Neuronal stem cell (in vitro differentiated cells): Measurements from ENCODE around the gene MEGF11.

Experiments
- DNase-seq: peaks from one replicate; pipeline ENCODE4 v3.0.0-alpha.2; 2013; ENCODE audit warnings: low spot score
- H2AFZ ChIP-seq: one replicate; pipeline ENCODE4 v1.6.1; 2013; ENCODE audit warnings: mild to moderate bottlenecking, low read length, inconsistent platforms
- H2AK5ac ChIP-seq: 2 replicates; pipeline ENCODE4 v1.6.1; 2013; ENCODE audit warnings: low read depth, mild to moderate bottlenecking, inconsistent platforms, low read length, moderate library complexity, mixed read lengths
- H2BK120ac ChIP-seq: 2 replicates; pipeline ENCODE4 v1.6.1; 2013; ENCODE audit warnings: low read depth, mild to moderate bottlenecking, inconsistent platforms, low read length, moderate library complexity, mixed read lengths
- H2BK12ac ChIP-seq: one replicate; pipeline ENCODE4 v1.6.1; 2013; ENCODE audit warnings: low read length, inconsistent platforms
- H2BK15ac ChIP-seq: 2 replicates; pipeline ENCODE4 v1.6.1; 2013; ENCODE audit warnings: mild to moderate bottlenecking, low read length, inconsistent platforms, mixed read lengths
- H2BK5ac ChIP-seq: one replicate; pipeline ENCODE4 v1.6.1; 2013; ENCODE audit warnings: inconsistent platforms, mild to moderate bottlenecking, low read length, moderate library complexity
- H3K14ac ChIP-seq: one replicate; pipeline ENCODE4 v1.6.1; 2013; ENCODE audit warnings: low read length, inconsistent platforms
- H3K18ac ChIP-seq: 2 replicates; pipeline ENCODE4 v1.6.1; 2013; ENCODE audit warnings: low read length, inconsistent platforms
- H3K23ac ChIP-seq: 2 replicates; pipeline ENCODE4 v1.6.1; 2013; ENCODE audit warnings: low read depth, mild to moderate bottlenecking, mixed read lengths, low read length, inconsistent platforms; ENCODE audit not compliant: poor library complexity
- H3K27ac ChIP-seq: replicated peaks from 3 replicates; pipeline ENCODE4 v1.5.1; 2013; ENCODE audit warnings: low read length, inconsistent platforms
- H3K27me3 ChIP-seq, 3 experiments: 2 replicates each; pipeline ENCODE4 v1.6.1; 2013; ENCODE audit warnings: low read length in 3 of 3, mild to moderate bottlenecking in 2 of 3, inconsistent platforms in 1 of 3, low read depth in 1 of 3, mixed read lengths in 1 of 3, moderate library complexity in 1 of 3; ENCODE audit not compliant: control insufficient read depth in 3 of 3, insufficient read depth in 3 of 3
- H3K36me3 ChIP-seq, 2 donors: replicated peaks in 1 of 2; 2 replicates each; pipeline ENCODE4 v1.6.1; 2013; ENCODE audit warnings: low read length in 2 of 2; ENCODE audit not compliant: control insufficient read depth in 2 of 2, insufficient read depth in 2 of 2
- H3K4ac ChIP-seq: 2 replicates; pipeline ENCODE4 v1.6.1; 2013; ENCODE audit warnings: inconsistent platforms, mild to moderate bottlenecking, low read length, moderate library complexity
- H3K4me1 ChIP-seq, 2 donors: 1 replicate in 1 of 2; 2 replicates in 1 of 2; pipeline ENCODE4 v1.6.1; 2013; ENCODE audit warnings: low read length in 2 of 2, low read depth in 1 of 2; ENCODE audit not compliant: control insufficient read depth in 2 of 2, insufficient read depth in 1 of 2
- H3K4me2 ChIP-seq: one replicate; pipeline ENCODE4 v1.6.1; 2013; ENCODE audit warnings: mild to moderate bottlenecking, low read length, inconsistent platforms; ENCODE audit not compliant: insufficient read depth, poor library complexity, severe bottlenecking
- H3K4me3 ChIP-seq, 2 donors: 2 replicates each; pipeline ENCODE4 v1.5.1; 2013; ENCODE audit warnings: low read length in 2 of 2, mild to moderate bottlenecking in 2 of 2, inconsistent platforms in 1 of 2, moderate library complexity in 1 of 2
- H3K79me1 ChIP-seq: one replicate; pipeline ENCODE4 v1.6.1; 2013; ENCODE audit warnings: low read depth, mild to moderate bottlenecking, inconsistent platforms, low read length, moderate library complexity
- H3K9ac ChIP-seq: one replicate; pipeline ENCODE4 v1.6.1; 2013; ENCODE audit warnings: mild to moderate bottlenecking, low read depth, low read length, inconsistent platforms; ENCODE audit not compliant: poor library complexity
- H3K9me3 ChIP-seq, 2 donors: replicated peaks in 1 of 2; 2 replicates each; pipeline versions ENCODE3 to v1.6.1; 2013; ENCODE audit warnings: low read length in 2 of 2, mild to moderate bottlenecking in 2 of 2, inconsistent platforms in 1 of 2, low read depth in 1 of 2, mixed read lengths in 1 of 2, moderate library complexity in 1 of 2; ENCODE audit not compliant: control insufficient read depth in 2 of 2, insufficient read depth in 1 of 2
- H4K8ac ChIP-seq: one replicate; pipeline ENCODE4 v1.6.1; 2013; ENCODE audit warnings: low read depth, mild to moderate bottlenecking, inconsistent platforms, low read length, moderate library complexity
- H4K91ac ChIP-seq: one replicate; pipeline ENCODE4 v1.6.1; 2013; ENCODE audit warnings: low read length, low read depth, mild to moderate bottlenecking, inconsistent platforms; ENCODE audit not compliant: poor library complexity
- WGBS, 2 donors: extraction: QIAGEN DNeasy Blood & Tissue Kit; methylation state at CpG; one replicate each; pipeline ENCODE4 v1.1.7; 2013; ENCODE audit warnings: missing lambda C conversion rate in 2 of 2, mixed read lengths in 1 of 2; ENCODE audit not compliant: insufficient read length in 2 of 2, insufficient replicate concordance in 1 of 2; ENCODE audit errors: extremely low coverage in 2 of 2; 5-methylcytosine and 5-hydroxymethylcytosine counted together

The MEGF11 gene

DNA sequence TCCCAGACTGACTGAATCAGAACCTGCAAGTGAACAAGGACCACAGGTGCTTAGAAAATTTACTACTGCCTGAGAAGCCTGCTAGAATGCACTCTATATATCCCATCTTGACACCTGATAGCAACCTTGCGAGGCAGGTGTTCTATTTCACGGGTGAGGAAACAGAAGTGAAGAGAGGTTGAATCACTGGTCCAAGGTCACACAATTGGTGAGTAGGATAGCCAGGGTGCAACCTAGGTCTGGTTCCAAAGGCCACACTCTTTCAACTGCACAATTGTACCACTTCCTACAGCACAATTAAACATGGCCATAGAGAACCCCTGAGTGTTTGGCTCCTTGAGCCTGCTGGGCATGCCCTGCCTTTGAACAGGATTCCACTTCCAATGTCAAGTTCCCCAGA, 297.2 kb downstream of the MEGF11 start:
- Histone ChIP-seq H4K8ac (no peak overlapping the region), H3K27me3 (peaks cover 0 to under 1% (median 0%) of the 10 kb centered on the region in 3 experiments), H2BK15ac (no peak overlapping the region), H3K79me1 (no peaks in the 10 kb centered on the region), H3K4me3 (no peak overlapping the region), H3K14ac (no peak overlapping the region), H2BK120ac (no peak overlapping the region), H3K4ac (no peak overlapping the region), H2BK5ac (no peak overlapping the region), H4K91ac (no peak overlapping the region), H2AFZ (no peak overlapping the region), H3K9me3 (no peaks in the 10 kb centered on the region), H3K4me2 (no peak overlapping the region), H3K4me1 (peaks cover 0 to 3% of the 10 kb centered on the region in 2 donors), H3K27ac (no peak overlapping the region), H3K23ac (no peak overlapping the region), H3K18ac (no peak overlapping the region), H2AK5ac (no peak overlapping the region), H2BK12ac (no peak overlapping the region), H3K36me3 (no peaks in the 10 kb centered on the region), H3K9ac (no peak overlapping the region)
- DNase-seq, result no peak
- no CpG with 5 or more reads among the region's 2 CpGs for WGBS, 2 donors

DNA sequence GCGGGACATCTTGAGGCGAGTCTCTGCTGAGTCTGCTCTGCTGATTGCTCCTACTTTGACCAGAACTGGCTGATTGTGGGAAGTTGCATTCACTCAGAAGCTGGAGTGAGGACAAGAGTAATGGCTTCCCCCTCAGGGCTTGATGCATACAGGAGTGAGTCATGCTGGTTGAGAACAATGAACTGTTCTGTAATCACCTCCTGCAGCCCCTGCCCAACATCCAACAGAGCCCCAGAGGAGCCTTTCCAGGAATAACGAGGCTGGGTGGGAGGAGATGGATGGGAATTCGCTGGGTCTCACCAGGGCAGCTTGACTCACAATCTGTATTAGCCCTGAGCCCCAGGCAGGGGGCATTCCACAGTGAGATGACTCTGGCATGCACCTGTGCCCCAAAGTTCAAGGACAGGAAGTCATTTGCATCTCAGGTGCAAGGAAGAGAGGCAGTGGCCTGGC, 299.2 kb downstream of the MEGF11 start:
- Histone ChIP-seq H2BK120ac (no peak overlapping the region), H3K9me3 (no peaks in the 10 kb centered on the region), H3K4me3 (no peak overlapping the region), H2BK5ac (no peak overlapping the region), H2AFZ (no peak overlapping the region), H3K14ac (no peak overlapping the region), H2BK15ac (no peak overlapping the region), H3K18ac (no peak overlapping the region), H2BK12ac (no peak overlapping the region), H3K36me3 (no peaks in the 10 kb centered on the region), H4K91ac (no peak overlapping the region), H3K4me1 (peaks cover 0 to 3% of the 10 kb centered on the region in 2 donors), H3K23ac (no peak overlapping the region), H3K79me1 (no peaks in the 10 kb centered on the region), H3K9ac (no peak overlapping the region), H4K8ac (no peak overlapping the region), H3K27me3 (peaks cover 0 to 7% (median 0%) of the 10 kb centered on the region in 3 experiments), H3K27ac (no peak overlapping the region), H3K4ac (no peak overlapping the region), H2AK5ac (no peak overlapping the region), H3K4me2 (no peak overlapping the region)
- WGBS, 2 donors, result no CpG with 5 or more reads among the region's 4 CpGs
- no peak for DNase-seq

DNA sequence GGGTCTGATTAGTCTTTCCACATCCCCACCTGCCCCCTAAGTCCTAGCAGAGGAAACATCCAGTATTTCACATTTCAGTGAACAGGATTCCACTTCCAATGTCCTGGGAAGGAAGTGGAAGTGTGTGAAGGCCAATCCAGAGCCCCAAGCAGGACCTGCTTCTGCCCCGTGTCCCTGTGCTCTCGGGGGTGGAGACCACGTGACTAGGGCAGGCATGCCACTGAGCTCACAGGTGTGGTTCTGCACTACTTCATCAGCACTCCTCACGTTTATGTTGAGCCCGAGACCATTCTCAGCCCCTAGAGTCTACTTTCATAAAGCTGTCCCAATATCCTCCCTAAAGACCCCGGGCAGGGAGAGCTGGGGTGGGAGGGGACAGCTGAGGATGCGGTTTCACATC, 299.9 kb downstream of the MEGF11 start:
- no peak overlapping the region for H2BK12ac ChIP-seq
- no peak overlapping the region for H3K27ac ChIP-seq
- H3K4ac ChIP-seq, result no peak overlapping the region
- no peak overlapping the region for H3K4me3 ChIP-seq
- H3K18ac ChIP-seq, result no peak overlapping the region
- H2BK15ac ChIP-seq, result no peak overlapping the region
- no peak overlapping the region for H2BK5ac ChIP-seq
- H2BK120ac ChIP-seq, result no peak overlapping the region
- H3K79me1 ChIP-seq, result no peaks in the 10 kb centered on the region
- no peak overlapping the region for H2AK5ac ChIP-seq
- H3K9ac ChIP-seq, result no peak overlapping the region
- no peak overlapping the region for H4K8ac ChIP-seq
- H3K14ac ChIP-seq, result no peak overlapping the region
- DNase-seq, result no peak
- no peak overlapping the region for H3K23ac ChIP-seq
- no CpG with 5 or more reads among the region's 7 CpGs for WGBS, 2 donors
- H3K27me3 ChIP-seq, result peaks cover 0 to 12% (median 0%) of the 10 kb centered on the region in 3 experiments
- H3K9me3 ChIP-seq, result no peaks in the 10 kb centered on the region
- peaks cover 0 to 3% of the 10 kb centered on the region in 2 donors for H3K4me1 ChIP-seq
- H3K4me2 ChIP-seq, result no peak overlapping the region
- H3K36me3 ChIP-seq, result no peaks in the 10 kb centered on the region
- no peak overlapping the region for H2AFZ ChIP-seq
- no peak overlapping the region for H4K91ac ChIP-seq

DNA sequence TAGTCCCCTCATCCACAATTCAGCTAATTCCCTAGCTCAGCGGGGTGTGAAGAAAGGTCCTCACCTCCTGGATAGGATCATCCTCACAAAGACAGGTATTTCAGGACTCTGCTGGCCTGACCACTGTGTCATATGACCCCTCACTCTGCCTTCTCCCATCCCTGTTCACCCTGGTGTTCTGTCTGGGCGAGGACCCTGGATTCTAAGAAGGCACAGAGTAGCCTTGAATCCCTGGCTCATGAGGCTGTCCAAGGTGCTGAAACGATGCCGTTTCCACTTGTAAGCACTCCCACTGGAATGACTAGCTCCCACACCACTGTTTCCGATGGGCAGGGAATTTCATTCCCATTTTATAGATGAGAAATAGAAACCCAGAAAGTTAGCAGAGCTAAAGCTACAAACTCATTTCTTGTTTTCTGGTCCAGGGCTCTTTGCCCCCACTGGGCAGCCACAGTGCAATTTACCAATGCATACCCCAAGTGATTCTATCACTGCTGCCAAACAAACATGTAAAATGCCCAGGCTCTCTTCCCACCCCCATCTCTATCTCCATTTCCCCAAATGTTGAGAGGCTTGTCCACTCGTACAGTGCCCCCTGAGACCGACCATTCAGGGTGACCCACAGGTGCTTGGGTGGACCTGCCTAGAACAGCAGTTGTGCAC, 301.0 kb downstream of the MEGF11 start:
- no peak overlapping the region for H2AFZ ChIP-seq
- H4K91ac ChIP-seq, result no peak overlapping the region
- DNase-seq, result peak; percentile 73
- no peak overlapping the region for H2BK15ac ChIP-seq
- H3K4ac ChIP-seq, result no peak overlapping the region
- H3K27ac ChIP-seq, result no peak overlapping the region
- no peak overlapping the region for H3K14ac ChIP-seq
- no peak overlapping the region for H3K4me3 ChIP-seq
- peaks cover 0 to 3% of the 10 kb centered on the region in 2 donors for H3K4me1 ChIP-seq
- peaks cover 0 to 20% (median 0%) of the 10 kb centered on the region in 3 experiments for H3K27me3 ChIP-seq
- WGBS, 2 donors, result no CpG with 5 or more reads among the region's 7 CpGs
- H2BK5ac ChIP-seq, result no peak overlapping the region
- no peak overlapping the region for H3K23ac ChIP-seq
- H3K4me2 ChIP-seq, result no peak overlapping the region
- H2BK120ac ChIP-seq, result no peak overlapping the region
- H3K36me3 ChIP-seq, result no peaks in the 10 kb centered on the region
- H3K9ac ChIP-seq, result no peak overlapping the region
- no peaks in the 10 kb centered on the region for H3K9me3 ChIP-seq
- H2AK5ac ChIP-seq, result no peak overlapping the region
- no peak overlapping the region for H3K18ac ChIP-seq
- no peaks in the 10 kb centered on the region for H3K79me1 ChIP-seq
- no peak overlapping the region for H2BK12ac ChIP-seq
- H4K8ac ChIP-seq, result no peak overlapping the region
